Epidermal melanocyte (primary cell): ENCODE data around the gene DDTL.
"Not testable (repeated sequence)": the region's sequence is repeated elsewhere in the genome, so short reads cannot be mapped to it uniquely, and the experiment has no call there.

ENCODE experiments used
- DNase-seq: peaks from one replicate; pipeline ENCODE4 v3.0.0; 2011; ENCODE audit warnings: low spot score; ENCODE audit not compliant: insufficient read length

The DDTL gene

GRCh38 chr22:23970201-23970641, 3.5 kb downstream of the DDTL start:
- no peak for DNase-seq

GRCh38 chr22:23970816-23971486, 4.3 kb downstream of the DDTL start:
- no peak for DNase-seq

- not testable (repeated sequence) for DNase-seq
Observed at GRCh38 chr22:23971927-23972326, 5.2 kb downstream of the DDTL start.

- not testable (repeated sequence) for DNase-seq
Observed at GRCh38 chr22:23974345-23974744, 7.7 kb downstream of the DDTL start, which contains the start of gene DDT. DDT (minus strand) TSS chr22:23974441; CDS start chr22:23974414, 27 bp downstream.

GRCh38 chr22:23974836-23975352, 8.2 kb downstream of the DDTL start:
- DNase-seq, result not testable (repeated sequence)

- DNase-seq, result not testable (repeated sequence)
Observed at GRCh38 chr22:23977304-23977703, 10.6 kb downstream of the DDTL start.

- not testable (repeated sequence) for DNase-seq
Observed at GRCh38 chr22:23979557-23980240, 13.0 kb downstream of the DDTL start, which contains the start of gene GSTT2. GSTT2 (plus strand) TSS chr22:23980134.

- DNase-seq, result not testable (repeated sequence)
Observed at GRCh38 chr22:23980567-23980966, 13.9 kb downstream of the DDTL start.

- no peak for DNase-seq
Observed at GRCh38 chr22:23984430-23984829, 17.7 kb downstream of the DDTL start.

GRCh38 chr22:23986089-23986488, 19.4 kb downstream of the DDTL start:
- DNase-seq, result not testable (repeated sequence)

- DNase-seq, result not testable (repeated sequence)
Observed at GRCh38 chr22:23986538-23987178, 20.0 kb downstream of the DDTL start.

- not testable (repeated sequence) for DNase-seq
Observed at GRCh38 chr22:23989583-23990244, 23.0 kb downstream of the DDTL start.

- not testable (repeated sequence) for DNase-seq
Observed at GRCh38 chr22:23993080-23993479, 26.4 kb downstream of the DDTL start.

- DNase-seq, result not testable (repeated sequence)
Observed at GRCh38 chr22:23993581-23994177, 27.0 kb downstream of the DDTL start.

- DNase-seq, result no peak
Observed at GRCh38 chr22:23997092-23997491, 30.4 kb downstream of the DDTL start.

- not testable (repeated sequence) for DNase-seq
Observed at GRCh38 chr22:23999779-24000178, 33.1 kb downstream of the DDTL start.

- no peak for DNase-seq
Observed at GRCh38 chr22:24001314-24001713, 34.6 kb downstream of the DDTL start.

GRCh38 chr22:24002272-24002671, 35.6 kb downstream of the DDTL start:
- no peak for DNase-seq

- DNase-seq, result no peak
Observed at GRCh38 chr22:24002851-24003250, 36.2 kb downstream of the DDTL start.

- no peak for DNase-seq
Observed at GRCh38 chr22:24003887-24004286, 37.2 kb downstream of the DDTL start.

GRCh38 chr22:24005201-24005600, 38.5 kb downstream of the DDTL start, which contains the start of gene GSTT4:
GSTT4 (minus strand) TSS chr22:24005453; CDS start chr22:24005356, 97 bp downstream.
- no peak for DNase-seq
